Measurements from ENCODE around the gene AHNAK.
"Not testable (repeated sequence)": the region's sequence is repeated elsewhere in the genome, so short reads cannot be mapped to it uniquely, and the experiment has no call there.

GRCh38 chr11:62386083-62386482 is 160.5 kb downstream of the AHNAK start:
- not testable (repeated sequence) for TF ChIP-seq CTCF (IDR thresholded peaks at IDR 0.05; ENCODE audit: low read depth, low read length); POLR2A (IDR thresholded peaks at IDR 0.05; ENCODE audit: extremely low read depth, insufficient read length)
